NCI-H146 (cell line): ENCODE measurements around the gene TMEM53.

Source experiments
- DNase-seq: peaks from one replicate; lab custom pipeline; 2025; lab: John Stamatoyannopoulos, UW

The TMEM53 gene

GRCh38 chr1:44698138-44698537 is 23.9 kb upstream of the TMEM53 start:
- DNase-seq = no peak

DNA sequence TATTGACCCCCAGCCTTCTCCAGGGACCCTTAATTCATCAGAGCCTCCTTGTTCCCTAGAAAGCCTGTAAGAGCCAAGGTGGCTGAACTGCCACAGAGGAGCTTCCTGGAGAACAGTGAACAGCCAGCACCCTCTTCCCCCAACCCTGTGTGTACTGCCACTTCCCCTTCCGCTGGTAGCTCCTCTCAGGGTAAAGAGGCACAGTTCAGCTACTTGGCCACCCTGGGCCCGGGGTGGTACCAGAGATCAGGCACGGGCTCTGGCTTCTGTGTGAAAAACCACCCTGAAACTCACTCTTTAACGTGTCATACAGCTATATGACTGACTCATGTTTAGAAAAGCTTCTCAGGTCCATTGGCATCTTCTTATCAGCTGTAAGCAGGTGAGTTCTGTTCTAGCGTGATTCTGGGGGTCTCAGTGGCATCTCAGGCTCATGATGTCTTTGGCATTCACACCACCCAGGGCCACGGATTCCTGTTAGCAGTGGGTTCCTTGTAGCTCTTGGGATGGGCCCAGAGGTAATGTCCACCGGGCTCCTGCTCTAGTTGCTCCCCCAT is 22.6 kb upstream of the TMEM53 start:
- DNase-seq = no peak

DNA sequence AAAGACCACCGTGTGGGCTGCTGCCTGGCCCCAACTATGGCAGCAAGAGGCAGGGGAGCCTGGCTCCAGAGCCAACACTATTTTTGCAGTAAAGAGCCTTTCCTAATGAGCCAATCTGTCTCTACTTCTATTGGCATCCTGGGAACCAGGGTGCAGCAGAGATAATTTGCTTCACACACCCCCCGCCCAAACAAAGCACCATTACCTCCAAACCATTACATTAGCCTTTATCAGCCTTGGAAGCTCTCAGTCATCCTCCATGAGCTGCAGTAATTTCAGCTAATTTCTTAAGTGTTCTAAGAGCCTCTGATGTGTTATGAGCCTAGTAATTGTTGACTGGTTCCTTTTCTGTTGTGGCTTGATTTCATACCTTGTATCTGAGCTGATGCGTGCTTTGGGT is 21.8 kb upstream of the TMEM53 start:
- DNase-seq = no peak

DNA sequence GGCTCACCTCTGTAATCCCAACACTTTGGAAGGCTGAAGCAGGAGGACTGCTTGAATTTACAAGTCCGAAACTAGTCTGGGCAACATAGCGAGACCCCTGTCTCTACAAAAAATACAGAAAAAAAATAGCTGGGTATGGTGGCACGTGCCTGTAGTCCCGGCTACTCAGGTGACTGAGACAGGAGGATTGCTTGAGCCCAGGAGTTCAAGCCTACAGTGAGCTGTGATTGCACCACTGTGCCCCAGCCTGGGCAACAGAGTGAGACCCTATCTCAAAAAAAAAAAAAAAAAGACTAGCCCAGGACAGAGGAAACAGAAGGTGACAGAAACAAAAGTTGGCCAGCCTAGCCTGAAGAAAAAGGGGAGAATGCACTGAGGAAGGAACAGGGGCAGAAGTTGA is 21.4 kb upstream of the TMEM53 start:
- no peak for DNase-seq

GRCh38 chr1:44694863-44695478 is 20.7 kb upstream of the TMEM53 start:
- DNase-seq = no peak

DNA sequence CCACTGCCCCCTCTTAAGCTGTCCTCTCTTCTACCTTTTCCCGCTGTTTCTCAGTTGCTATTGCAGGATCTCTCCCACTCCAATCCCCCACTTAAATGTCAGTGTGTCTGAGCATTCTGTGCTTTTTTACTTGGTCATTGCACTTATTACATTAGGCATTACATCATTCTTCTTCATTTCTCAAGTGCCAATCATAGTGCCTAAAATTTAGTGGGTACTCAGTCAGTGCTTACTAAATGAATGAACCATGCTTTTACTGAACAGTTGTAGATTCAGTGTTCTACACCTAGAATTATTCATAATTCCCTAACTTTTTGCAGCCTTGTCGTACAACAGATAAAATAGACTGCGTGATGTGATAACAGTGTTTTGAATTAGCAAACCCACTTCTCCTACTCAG is 19.6 kb upstream of the TMEM53 start:
- DNase-seq = no peak

GRCh38 chr1:44693159-44693558 is 18.9 kb upstream of the TMEM53 start:
- no peak for DNase-seq

DNA sequence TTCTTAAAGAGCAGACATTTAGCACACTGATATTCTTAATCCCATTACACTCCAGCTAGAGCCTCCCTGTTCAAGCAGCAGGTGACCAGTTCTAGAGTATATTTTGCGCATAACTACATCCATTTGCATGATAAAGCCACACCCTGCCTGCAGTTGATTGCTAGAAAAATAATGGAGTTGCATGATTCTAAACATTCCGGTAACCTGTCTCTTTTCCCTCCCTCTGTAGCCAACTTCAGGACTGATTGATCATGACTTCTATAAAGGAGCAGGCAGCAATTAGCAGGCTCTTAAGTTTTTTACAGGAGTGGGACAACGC is 15.1 kb upstream of the TMEM53 start:
- no peak for DNase-seq

DNA sequence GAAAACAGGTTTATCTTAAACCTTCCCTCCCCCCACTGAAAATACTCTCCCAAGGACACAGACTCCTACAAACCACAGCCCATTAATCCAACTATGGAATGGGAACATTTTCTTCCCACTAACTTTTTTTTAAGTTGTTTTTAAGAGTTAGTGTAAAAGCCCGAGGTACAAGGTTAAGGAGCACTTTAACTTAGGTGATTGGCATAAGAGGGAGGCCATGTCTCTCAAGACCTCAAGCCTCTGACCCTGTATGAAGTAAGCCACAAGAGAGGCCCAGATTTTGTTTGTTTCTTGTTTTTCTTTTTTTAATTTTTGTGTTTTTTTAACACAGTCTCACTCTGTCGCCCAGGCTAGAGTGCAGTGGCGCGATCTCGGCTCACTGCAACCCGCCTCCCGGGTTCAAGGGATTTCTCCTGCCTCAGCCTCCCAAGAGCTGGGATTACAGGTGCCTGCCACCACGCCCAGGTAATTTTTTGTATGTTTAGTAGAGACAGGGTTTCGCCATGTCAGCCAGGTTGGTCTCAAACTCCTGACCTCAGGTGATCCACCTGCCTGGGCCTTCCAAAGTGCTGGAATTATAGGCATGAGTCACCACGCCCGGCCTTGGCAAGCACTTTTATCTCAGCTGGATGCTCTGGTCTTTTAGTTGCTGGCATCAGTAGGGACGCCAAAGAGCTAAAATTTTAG is 14.6 kb upstream of the TMEM53 start:
- DNase-seq = no peak

GRCh38 chr1:44685881-44686280 is 11.6 kb upstream of the TMEM53 start:
- DNase-seq = no peak

- no peak for DNase-seq
Measured at GRCh38 chr1:44685218-44685617, 10.9 kb upstream of the TMEM53 start.

DNA sequence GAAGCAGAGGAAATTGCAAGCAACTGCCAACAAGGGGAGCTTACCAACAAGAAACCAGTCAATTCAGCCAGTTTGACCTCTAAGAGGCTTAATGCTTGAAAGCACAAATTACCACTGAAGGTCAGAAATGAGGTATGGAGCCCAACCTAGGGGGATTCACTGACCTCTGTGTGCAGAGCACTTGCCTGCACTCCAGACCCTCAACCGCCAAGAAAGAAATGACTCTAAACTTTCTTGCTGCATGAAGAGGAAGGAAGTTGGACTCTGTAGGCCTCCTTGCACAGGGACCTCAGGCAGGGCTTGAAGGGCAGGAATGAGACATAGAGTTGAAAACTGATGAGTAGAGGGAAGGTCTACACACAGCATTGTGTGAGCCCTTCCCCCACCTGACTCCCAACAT is 10.2 kb upstream of the TMEM53 start:
- no peak for DNase-seq

DNA sequence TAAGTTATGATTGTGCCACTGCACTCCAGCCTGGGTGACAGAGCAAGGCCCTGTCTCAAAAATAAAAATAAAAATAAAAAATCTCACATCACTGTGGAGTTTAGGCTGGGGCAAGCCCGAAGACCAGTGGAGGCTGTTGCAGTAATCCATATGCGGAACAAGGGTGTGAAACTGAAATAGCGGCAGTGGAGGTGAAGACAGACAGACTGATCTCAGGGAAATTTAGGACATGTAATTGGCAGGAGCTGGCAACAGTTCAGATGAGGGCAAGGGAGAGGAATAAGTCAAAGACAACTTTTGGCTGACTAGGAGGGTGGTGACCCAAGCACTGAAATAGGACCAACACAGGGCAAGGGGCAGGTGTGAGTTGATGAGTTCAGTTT is 8.6 kb upstream of the TMEM53 start:
- DNase-seq = no peak

GRCh38 chr1:44681905-44682882 is 7.9 kb upstream of the TMEM53 start:
- peak; percentile 53 for DNase-seq

- DNase-seq = no peak
Measured at GRCh38 chr1:44679468-44679867, 5.2 kb upstream of the TMEM53 start.

DNA sequence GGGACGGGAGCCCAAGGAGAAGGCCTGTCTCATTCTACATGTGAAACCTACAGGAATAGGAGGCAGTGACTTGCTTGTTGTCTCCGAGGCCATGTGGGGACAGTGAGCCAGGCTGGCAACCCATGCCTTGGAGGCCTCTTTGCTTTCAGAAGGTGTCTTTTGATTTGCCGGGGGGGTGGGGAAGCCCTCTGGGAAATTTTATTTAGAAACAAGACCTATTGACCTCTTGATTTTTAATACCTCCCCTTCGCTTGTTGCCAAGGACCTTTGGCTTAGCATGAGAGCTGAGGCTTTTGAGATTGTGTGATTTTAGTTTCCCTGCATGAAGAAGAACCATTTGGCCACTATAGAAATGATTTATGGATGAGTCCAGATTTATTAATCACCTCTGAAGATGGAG is 4.3 kb upstream of the TMEM53 start:
- DNase-seq = no peak

DNA sequence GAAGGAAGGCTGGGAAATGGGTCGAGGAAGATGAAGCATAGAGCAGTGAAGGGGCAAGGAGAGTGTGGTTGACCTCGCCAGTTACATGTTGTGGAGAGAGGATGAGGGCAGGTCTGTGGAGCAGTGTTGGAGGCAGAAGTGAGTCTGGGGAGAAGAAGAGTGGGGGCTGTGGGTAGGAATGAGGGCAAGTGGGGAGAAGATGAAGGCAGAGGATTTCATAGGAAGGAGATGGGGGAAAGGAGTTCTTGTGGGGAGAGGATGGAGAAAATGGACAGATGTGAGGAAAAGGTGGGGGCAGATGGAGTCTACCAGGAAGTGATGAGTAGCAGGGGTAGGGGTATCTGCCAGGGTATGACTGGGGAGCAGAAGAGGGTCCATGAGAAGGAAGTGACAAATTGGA is 3.8 kb upstream of the TMEM53 start:
- no peak for DNase-seq

DNA sequence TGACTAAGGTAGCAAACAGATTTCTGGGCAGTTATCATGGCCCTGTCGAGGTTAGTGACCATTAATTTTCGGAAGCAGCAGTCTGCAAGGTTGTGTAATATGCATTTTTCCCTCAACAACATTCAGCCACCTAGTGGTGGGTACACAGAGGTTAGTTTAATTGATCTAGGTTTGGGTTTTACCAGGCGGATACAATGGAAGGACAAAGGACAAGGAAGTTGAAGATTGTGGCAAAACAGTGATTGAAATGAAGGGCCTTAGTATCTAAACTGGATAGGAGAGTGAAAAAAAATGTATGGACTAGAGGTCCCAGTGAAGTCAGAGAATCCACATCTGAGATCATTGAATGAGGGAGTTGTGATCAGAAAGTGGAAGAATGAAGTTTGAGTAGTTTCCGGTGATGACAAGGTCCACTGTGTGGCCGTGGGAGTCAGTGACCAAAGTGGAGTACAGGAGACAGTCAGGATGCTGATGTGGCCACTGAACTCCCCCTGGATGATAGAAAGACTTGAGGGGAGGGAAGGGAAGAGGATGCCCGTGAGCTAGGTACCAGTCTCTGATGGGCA is 3.0 kb upstream of the TMEM53 start:
- DNase-seq = peak; percentile 22

DNA sequence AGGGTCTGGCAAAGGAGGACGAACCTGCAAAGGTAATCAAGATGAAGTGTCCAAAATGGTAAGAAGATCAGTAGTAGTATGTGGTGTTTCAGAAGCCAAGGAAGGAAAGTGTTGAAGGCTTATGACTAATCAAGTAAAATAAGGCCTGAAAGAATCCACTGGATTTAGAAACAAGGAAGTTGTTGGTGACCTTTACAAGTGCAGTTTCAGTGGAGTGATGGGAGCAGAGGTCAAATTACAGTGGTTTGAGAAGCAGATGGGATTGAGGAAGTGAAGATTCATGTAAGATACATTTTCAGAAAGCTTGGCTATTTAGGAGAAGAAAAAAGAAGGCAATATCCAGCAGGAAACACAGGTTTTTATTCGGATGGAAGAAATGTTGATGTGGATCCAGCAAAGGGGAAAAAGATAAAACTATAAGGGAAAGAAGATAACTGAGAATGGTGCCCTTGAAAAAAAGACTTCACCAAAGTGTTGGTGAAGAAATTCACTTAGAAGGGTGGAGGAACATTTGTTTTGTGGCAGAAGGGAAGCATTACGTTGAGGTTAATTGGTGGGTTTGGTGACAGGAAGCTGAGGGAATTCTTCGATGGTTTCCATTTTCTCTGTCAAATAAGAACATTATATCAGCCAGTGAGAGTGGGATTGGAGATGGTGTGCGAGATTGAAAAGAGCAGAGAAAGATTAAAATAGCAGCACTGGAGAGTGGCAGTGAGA is 2.4 kb upstream of the TMEM53 start:
- no peak for DNase-seq

GRCh38 chr1:44675186-44675585 is 905 bp upstream of the TMEM53 start:
- DNase-seq = no peak

DNA sequence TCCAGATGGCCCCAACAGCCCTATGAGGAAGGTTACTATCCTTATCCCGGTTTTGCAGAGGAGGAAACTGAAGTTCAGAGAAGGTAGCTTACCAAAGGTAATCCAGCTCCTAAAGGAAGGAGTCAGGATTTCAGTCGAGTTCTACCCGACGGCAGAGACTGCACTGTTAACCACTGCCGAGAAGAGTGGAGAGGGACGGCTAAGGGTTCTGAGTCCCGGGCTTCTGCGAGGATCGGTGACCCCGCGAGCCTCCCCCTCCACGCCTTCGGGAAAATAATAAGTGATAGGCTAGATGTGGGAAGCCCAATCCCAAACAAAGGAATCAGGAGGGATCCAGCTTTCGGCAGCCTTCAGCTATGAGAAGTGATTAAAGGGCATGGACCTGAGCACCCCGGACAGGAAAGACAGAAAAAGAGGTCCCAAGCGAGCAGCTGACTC is 587 bp downstream of the TMEM53 start:
- DNase-seq = no peak
